Measurements from ENCODE around the gene SETD1A.
A peak's percentile ranks its signal among the peaks of the same experiment; 100 is the strongest.

SETD1A gene

GRCh38 chr16:30953511-30954124 is 3.9 kb upstream of the SETD1A start:
- peak; percentile 41 for DNase-seq (ENCODE audit: low spot score)

GRCh38 chr16:30954993-30955392 is 2.6 kb upstream of the SETD1A start:
- DNase-seq (ENCODE audit: low spot score) = no peak

GRCh38 chr16:30956601-30957455 is 726 bp upstream of the SETD1A start:
- DNase-seq (ENCODE audit: low spot score) = peak; percentile 86

- peak; percentile 83 for DNase-seq (ENCODE audit: low spot score)
Measured at GRCh38 chr16:30958175-30959079, 873 bp downstream of the SETD1A start.

GRCh38 chr16:30961384-30961783 is 3.8 kb downstream of the SETD1A start:
- no peak for DNase-seq (ENCODE audit: low spot score)

GRCh38 chr16:30963925-30964511 is 6.5 kb downstream of the SETD1A start:
- no peak for DNase-seq (ENCODE audit: low spot score)

- no peak for DNase-seq (ENCODE audit: low spot score)
Measured at GRCh38 chr16:30964574-30965226, 7.1 kb downstream of the SETD1A start.

- no peak for DNase-seq (ENCODE audit: low spot score)
Measured at GRCh38 chr16:30965436-30965835, 7.9 kb downstream of the SETD1A start.

GRCh38 chr16:30966033-30966619 is 8.6 kb downstream of the SETD1A start:
- no peak for DNase-seq (ENCODE audit: low spot score)

- DNase-seq (ENCODE audit: low spot score) = no peak
Measured at GRCh38 chr16:30967795-30968194, 10.2 kb downstream of the SETD1A start.

- no peak for DNase-seq (ENCODE audit: low spot score)
Measured at GRCh38 chr16:30969246-30969842, 11.8 kb downstream of the SETD1A start.

- no peak for DNase-seq (ENCODE audit: low spot score)
Measured at GRCh38 chr16:30971298-30971697, 13.7 kb downstream of the SETD1A start.

- no peak for DNase-seq (ENCODE audit: low spot score)
Measured at GRCh38 chr16:30972872-30973271, 15.3 kb downstream of the SETD1A start.

- no peak for DNase-seq (ENCODE audit: low spot score)
Measured at GRCh38 chr16:30974348-30974747, 16.8 kb downstream of the SETD1A start.

GRCh38 chr16:30976486-30976885 is 18.9 kb downstream of the SETD1A start:
- DNase-seq (ENCODE audit: low spot score) = no peak

- DNase-seq (ENCODE audit: low spot score) = no peak
Measured at GRCh38 chr16:30977502-30977901, 19.9 kb downstream of the SETD1A start.

GRCh38 chr16:30979170-30980022 is 21.8 kb downstream of the SETD1A start:
- no peak for DNase-seq (ENCODE audit: low spot score)

- no peak for DNase-seq (ENCODE audit: low spot score)
Measured at GRCh38 chr16:30980023-30980371, 22.4 kb downstream of the SETD1A start.

- DNase-seq (ENCODE audit: low spot score) = no peak
Measured at GRCh38 chr16:30980434-30980833, 22.9 kb downstream of the SETD1A start.

GRCh38 chr16:30980959-30981358 is 23.4 kb downstream of the SETD1A start:
- no peak for DNase-seq (ENCODE audit: low spot score)

All from germinal center (tissue), 1 donor.